Small intestine (tissue), 7 donors: Measurements from ENCODE around the gene SWSAP1. TPM values are rescaled to one million over a fixed set of nuclear protein-coding genes. Genes with fewer than 3 reads are reported as not detected.
A peak's percentile ranks its signal among the peaks of the same experiment; 100 is the strongest.
"Not testable (repeated sequence)": the region's sequence is repeated elsewhere in the genome, so short reads cannot be mapped to it uniquely, and the experiment has no call there.

Experiments used
- DNase-seq, 2 donors: peaks; one replicate each; pipeline versions ENCODE4 v3.0.0 to v3.0.0-alpha.2; 2013
- FAIRE-seq: peaks from 2 replicates; lab custom pipeline; 2012; peaks lifted over from hg19 to GRCh38; lab: Jason Lieb, UNC
- H3K27ac ChIP-seq, 3 donors: one replicate each; pipeline ENCODE4 v1.5.1; 2013; ENCODE audit warnings: low read length in 2 of 3, mild to moderate bottlenecking in 2 of 3, control low read depth in 1 of 3, inconsistent platforms in 1 of 3, low read depth in 1 of 3, moderate library complexity in 1 of 3
- H3K27me3 ChIP-seq, 3 donors: one replicate each; pipeline ENCODE4 v1.6.1; 2013; ENCODE audit warnings: low read length in 3 of 3, inconsistent platforms in 1 of 3; ENCODE audit not compliant: control insufficient read depth in 3 of 3, insufficient read depth in 3 of 3
- H3K36me3 ChIP-seq, 3 donors: one replicate each; pipeline ENCODE4 v1.6.1; 2013; ENCODE audit warnings: low read length in 3 of 3, inconsistent platforms in 1 of 3, low read depth in 1 of 3, mild to moderate bottlenecking in 1 of 3, moderate library complexity in 1 of 3; ENCODE audit not compliant: control insufficient read depth in 3 of 3, insufficient read depth in 2 of 3
- H3K4me1 ChIP-seq, 3 donors: one replicate each; pipeline ENCODE4 v1.6.1; 2013; ENCODE audit warnings: low read length in 2 of 3, inconsistent platforms in 1 of 3, low read depth in 1 of 3, mild to moderate bottlenecking in 1 of 3, moderate library complexity in 1 of 3; ENCODE audit not compliant: control insufficient read depth in 3 of 3, insufficient read depth in 2 of 3
- H3K4me3 ChIP-seq, 3 donors: one replicate each; pipeline ENCODE4 v1.5.1; 2013; ENCODE audit warnings: low read length in 3 of 3, control low read depth in 1 of 3, inconsistent platforms in 1 of 3, low read depth in 1 of 3, mild to moderate bottlenecking in 1 of 3, moderate library complexity in 1 of 3
- H3K9me3 ChIP-seq, 2 donors: one replicate each; pipeline ENCODE4 v1.6.1; 2013; ENCODE audit warnings: low read depth in 1 of 2, low read length in 1 of 2; ENCODE audit not compliant: control insufficient read depth in 2 of 2, insufficient read depth in 1 of 2
- WGBS, 3 donors: extraction: QIAGEN DNeasy Blood & Tissue Kit; methylation state at CpG; one replicate each; pipeline ENCODE4 v1.1.7; 2013; 5-methylcytosine and 5-hydroxymethylcytosine counted together
- polyA plus RNA-seq, 4 donors: library from polyadenylated mRNA; stranded (reverse) in 3 of 4; unstranded in 1 of 4; fragments of 200-250 nt in 3 of 4; fragments of 120-200 nt in 1 of 4; gene quantifications; one replicate each; pipeline versions ENCODE4 v1.2.1 to v1.2.3, GENCODE V29; 2013
- donor health status: healthy with polysubstance abuse.
- donor health status: control.
- donor health status: control.
- donor health status: Bipolar disorder and iron deficiency.
- donor health status: healthy.

Gene SWSAP1
- polyA plus RNA-seq, 4 donors = 3.0 to 4.0 (median 3.2) TPM

DNA sequence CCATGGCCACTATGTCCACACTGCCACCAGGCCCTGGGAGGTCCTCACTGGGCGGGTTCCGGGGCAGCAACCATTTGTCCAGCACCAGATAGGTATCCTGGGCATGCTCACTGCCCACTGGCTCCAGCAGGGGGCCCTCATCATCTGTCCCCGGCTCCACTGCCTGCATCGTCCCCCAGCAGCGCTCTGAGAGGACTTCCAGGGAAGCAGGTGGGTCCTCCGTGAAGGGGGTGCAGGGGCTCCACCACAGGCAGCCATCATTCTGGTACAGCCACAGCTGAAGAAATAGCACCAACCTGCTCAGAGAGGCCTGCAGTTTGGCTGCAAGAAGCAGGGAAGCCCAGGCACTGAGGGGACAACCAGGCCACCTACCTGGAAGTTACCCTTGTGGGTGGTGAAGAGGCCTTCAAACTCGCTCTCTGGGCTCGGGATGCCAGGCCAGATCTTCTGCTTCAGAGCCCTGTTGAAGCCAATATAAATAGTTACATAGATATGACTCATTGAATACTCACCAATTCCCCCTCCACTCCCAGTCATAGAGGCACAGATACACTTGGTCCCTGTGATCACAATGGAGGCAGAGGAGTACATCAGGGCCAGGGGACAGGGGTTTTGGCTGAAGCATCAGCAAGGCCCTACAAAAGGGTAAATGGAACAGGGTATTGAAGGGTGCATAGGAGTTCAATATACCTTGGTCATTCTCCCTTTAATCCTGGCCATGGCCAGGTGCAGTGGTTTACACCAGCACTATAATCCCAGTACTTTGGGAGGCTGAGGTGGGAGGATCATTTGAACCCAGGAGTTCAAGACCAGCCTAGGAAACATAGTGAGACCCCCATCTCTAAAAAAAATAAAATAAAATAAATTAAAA lies 4.1 kb downstream of the SWSAP1 start:
- H3K27ac ChIP-seq = no peak overlapping the region
- no peak overlapping the region for H3K4me3 ChIP-seq
- 55 to 61% (median 59%) methylated on average over 8 of the region's 8 CpGs for WGBS, 3 donors
- H3K27me3 ChIP-seq = peaks cover 0 to 14% (median 5%) of the 10 kb centered on the region in 3 donors
- FAIRE-seq (no peak), DNase-seq (peak; percentile 15 to 54)
- peaks cover 0 to 28% (median 0%) of the 10 kb centered on the region in 3 donors for H3K36me3 ChIP-seq
- peaks cover 0 to 37% (median 8%) of the 10 kb centered on the region in 3 donors for H3K4me1 ChIP-seq
- no peaks in the 10 kb centered on the region for H3K9me3 ChIP-seq

DNA sequence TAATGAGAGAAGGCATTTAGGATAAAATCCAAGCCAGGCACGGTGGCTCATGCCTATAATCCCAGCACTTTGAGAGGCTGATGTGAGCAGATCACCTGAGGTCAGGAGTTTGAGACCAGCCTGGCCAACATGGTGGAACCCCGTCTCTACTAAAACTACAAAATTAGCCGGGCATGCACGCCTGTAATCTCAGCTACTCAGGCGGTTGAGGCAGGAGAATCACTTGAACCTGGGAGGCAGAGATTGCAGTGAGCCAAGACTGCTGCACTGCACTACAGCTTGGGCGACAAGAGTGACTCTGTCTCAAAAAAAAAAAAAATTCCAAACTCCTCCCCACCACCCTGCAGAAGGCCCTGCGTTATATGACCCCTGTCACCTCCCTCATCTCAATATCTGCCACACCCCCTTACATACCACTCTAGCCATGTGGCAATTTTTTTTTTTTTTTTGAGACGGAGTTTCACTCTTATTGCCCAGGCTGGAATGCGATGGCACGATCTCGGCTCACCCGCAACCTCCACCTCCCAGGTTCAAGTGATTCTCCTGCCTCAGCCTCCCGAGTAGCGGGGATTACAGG lies 4.9 kb downstream of the SWSAP1 start:
- Histone ChIP-seq H3K27me3 (peaks cover 0 to 14% (median 6%) of the 10 kb centered on the region in 3 donors), H3K36me3 (peaks cover 0 to 28% (median 0%) of the 10 kb centered on the region in 3 donors), H3K4me1 (peaks cover 2 to 34% (median 7%) of the 10 kb centered on the region in 3 donors)
- WGBS, 3 donors = 73 to 85% (median 81%) methylated on average over 14 of the region's 14 CpGs
- not testable (repeated sequence) for H3K4me3 ChIP-seq, FAIRE-seq, H3K27ac ChIP-seq, DNase-seq, H3K9me3 ChIP-seq

DNA sequence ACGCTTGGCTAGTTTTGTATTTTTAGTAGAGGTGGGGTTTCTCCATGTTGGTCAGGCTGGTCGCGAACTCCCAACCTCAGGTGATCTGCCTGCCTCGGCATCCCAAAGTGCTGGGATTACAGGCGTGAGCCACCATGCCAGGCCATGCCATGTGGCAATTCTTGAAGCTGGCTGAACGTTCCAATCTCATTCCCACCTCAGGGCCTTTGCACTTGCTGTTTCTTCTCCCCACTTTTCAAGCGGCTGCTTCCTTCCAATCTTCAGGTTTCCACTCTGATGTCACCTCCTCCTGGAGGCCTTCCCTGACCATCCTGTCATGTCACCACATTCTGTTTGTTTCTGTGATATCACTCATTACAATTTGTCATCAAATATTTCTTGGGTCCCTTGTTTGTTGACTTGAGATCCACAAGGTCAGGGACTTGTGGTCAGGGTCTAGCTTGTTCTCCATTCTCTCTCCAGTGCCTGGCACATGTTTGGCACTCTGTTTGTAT lies 5.4 kb downstream of the SWSAP1 start:
- Histone ChIP-seq H3K27me3 (peaks cover 0 to 14% (median 6%) of the 10 kb centered on the region in 3 donors), H3K4me3 (no peak overlapping the region), H3K36me3 (peaks cover 0 to 28% (median 0%) of the 10 kb centered on the region in 3 donors), H3K4me1 (peaks cover 2 to 37% (median 8%) of the 10 kb centered on the region in 3 donors), H3K27ac (peak overlapping the region in 1 of 3 donors; percentile 93), H3K9me3 (no peaks in the 10 kb centered on the region)
- DNase-seq (no peak), FAIRE-seq (no peak)
- 90 to 95% (median 94%) methylated on average over 7 of the region's 7 CpGs for WGBS, 3 donors

DNA sequence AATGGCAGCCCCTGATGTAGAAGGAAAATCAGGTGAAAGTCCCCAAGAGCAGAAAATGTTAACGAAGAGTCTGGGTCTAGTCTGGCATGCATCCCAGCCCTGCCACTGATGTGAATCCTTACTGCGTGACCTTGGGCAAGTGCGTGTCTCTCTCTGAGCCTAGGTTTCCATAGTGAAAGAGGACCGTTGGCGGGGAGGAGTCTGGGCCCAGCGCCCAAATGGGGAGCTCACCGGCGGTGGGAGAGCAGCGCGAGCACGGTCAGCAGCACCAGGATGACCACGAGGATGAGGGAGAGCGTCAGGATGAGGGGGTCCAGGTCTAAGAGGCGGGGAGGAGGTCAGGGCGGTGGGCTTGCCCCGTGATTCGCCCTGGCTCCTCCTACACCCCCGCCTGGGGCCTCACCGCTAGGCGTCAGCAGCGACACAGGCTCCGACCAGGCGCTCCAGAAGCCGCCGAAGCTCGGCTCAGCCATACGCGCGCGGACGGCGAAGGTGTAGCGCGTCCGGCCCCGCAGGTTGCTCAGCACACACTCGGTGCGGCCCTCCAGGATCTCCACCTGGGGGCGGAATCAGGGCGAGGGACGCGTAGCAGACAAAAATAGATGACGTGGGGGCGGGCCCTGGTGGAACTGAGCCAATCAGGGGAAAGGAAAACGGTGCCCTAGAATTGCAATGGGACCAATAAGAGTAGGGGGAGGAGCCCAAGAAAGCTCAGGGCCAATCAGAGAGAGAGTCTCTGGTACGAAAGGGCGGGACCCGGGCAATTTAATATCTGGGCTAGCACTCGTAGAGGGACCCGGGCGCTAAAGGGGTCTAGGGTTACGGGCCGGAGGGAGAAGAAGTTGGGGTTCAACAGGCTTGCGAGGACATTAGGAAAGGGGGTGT lies 6.4 kb downstream of the SWSAP1 start:
- WGBS, 3 donors = 1% methylated on average over 52 to 54 of the region's 54 CpGs
- H3K4me3 ChIP-seq = peak overlapping the region; percentile 18 to 54 (median 48)
- FAIRE-seq (no peak), DNase-seq (peak; percentile 97)
- H3K36me3 ChIP-seq = peaks cover 0 to 22% (median 0%) of the 10 kb centered on the region in 3 donors
- H3K27ac ChIP-seq = peak overlapping the region; percentile 60 to 93 (median 81)
- no peaks in the 10 kb centered on the region for H3K9me3 ChIP-seq
- peaks cover 0 to 14% (median 6%) of the 10 kb centered on the region in 3 donors for H3K27me3 ChIP-seq
- H3K4me1 ChIP-seq = peaks cover 2 to 29% (median 8%) of the 10 kb centered on the region in 3 donors

DNA sequence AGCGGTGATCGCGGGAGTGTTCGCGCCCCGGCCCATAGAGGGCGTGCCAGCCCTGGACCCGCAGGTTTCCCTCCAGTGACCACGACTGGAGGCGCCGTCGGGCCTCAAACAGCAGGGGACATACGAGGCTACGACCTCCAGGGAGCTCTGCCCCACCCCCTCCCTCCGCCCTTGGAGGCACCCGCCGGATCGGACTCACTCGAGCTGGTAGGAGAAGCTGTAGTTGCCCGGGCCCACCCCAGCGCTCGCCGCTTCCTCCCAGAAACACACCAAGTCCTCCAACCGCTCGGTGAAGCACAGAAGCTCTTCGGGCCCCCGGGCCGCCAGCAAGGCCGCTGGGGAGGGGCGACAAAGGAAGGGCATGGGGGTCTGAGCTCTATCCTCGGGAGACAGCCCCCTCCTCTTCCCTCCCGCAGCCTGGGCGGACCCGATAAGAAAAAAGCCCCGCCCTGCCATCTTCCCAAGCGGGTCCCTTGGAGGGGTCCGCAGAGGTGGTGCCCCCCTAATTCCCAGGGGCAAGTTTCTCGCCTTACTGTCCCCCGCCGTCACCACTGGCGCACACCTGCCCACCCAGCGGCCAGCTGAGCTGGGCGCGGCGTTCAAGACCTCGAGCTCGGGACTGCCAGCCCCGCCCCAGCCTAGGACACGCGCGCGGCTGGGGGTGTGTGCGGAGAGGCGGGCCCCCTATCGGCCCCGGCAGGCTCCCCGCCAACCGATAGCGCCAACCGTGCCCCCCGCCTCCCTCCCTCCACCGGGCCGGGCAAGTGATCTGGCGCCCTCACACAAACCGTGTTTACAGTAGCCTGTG lies 8.6 kb downstream of the SWSAP1 start:
- Histone ChIP-seq H3K4me1 (peaks cover 2 to 27% (median 8%) of the 10 kb centered on the region in 3 donors), H3K27me3 (peaks cover 0 to 14% (median 6%) of the 10 kb centered on the region in 3 donors), H3K4me3 (peak overlapping the region in 2 of 3 donors; percentile 24 to 55), H3K27ac (peak overlapping the region in 1 of 3 donors; percentile 74), H3K36me3 (peaks cover 0 to 17% (median 0%) of the 10 kb centered on the region in 3 donors), H3K9me3 (no peaks in the 10 kb centered on the region)
- DNase-seq (peak; percentile 22 to 80), FAIRE-seq (no peak)
- 1% methylated on average over 54 to 65 of the region's 65 CpGs for WGBS, 3 donors

DNA sequence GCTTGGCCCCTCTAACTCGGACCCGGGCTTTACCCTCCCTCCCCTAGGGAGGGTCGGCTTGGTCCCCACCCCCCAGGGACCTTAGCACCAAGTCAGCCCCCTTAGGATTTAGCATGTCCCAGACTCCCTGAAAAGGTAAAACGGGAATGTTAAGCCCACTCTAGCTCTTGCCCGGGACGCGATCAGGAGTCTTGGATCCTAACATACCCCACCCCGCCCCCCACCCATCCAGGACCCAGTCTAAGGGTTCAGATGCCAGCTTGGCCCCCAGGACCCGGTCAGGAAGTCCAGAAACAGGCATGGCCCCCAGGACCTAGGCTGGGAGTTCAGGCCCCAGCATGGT lies 9.2 kb downstream of the SWSAP1 start:
- Histone ChIP-seq H3K27me3 (peaks cover 0 to 14% (median 6%) of the 10 kb centered on the region in 3 donors), H3K4me1 (peaks cover 2 to 27% (median 8%) of the 10 kb centered on the region in 3 donors), H3K4me3 (peak overlapping the region in 2 of 3 donors; percentile 24 to 55), H3K9me3 (no peaks in the 10 kb centered on the region), H3K27ac (peak overlapping the region in 1 of 3 donors; percentile 74), H3K36me3 (peaks cover 0 to 12% (median 0%) of the 10 kb centered on the region in 3 donors)
- 0 to 1% (median 1%) methylated on average over 9 of the region's 9 CpGs for WGBS, 3 donors
- DNase-seq (no peak), FAIRE-seq (no peak)

DNA sequence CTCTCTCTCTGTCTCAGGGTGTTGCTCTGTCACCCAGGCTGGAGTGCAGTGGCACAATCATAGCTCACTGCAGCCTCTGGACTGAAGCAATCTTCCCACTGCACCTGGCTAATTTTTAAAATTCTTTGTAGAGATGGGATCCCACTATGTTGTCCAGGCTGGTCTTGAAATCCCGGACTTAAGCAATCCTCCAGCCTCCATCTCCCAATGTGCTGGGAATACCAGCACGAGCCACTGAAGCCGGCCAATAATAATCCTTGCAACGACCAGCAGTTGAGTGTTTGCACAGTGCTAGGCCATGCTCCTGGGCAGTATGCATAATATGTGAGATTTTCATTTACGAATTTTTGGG lies 10.3 kb downstream of the SWSAP1 start:
- peaks cover 2 to 27% (median 8%) of the 10 kb centered on the region in 3 donors for H3K4me1 ChIP-seq
- H3K27ac ChIP-seq = no peak overlapping the region
- H3K27me3 ChIP-seq = peaks cover 0 to 14% (median 6%) of the 10 kb centered on the region in 3 donors
- WGBS, 3 donors = 78 to 84% (median 81%) methylated on average over 5 of the region's 5 CpGs
- FAIRE-seq (no peak), DNase-seq (no peak)
- H3K9me3 ChIP-seq = no peaks in the 10 kb centered on the region
- no peak overlapping the region for H3K4me3 ChIP-seq
- H3K36me3 ChIP-seq = peaks cover 0 to 7% (median 0%) of the 10 kb centered on the region in 3 donors
